ENCODE measurements around the gene KRT76.

Gene KRT76

GRCh38 chr12:52813203-52813819 is 36.2 kb upstream of the KRT76 start:
- no peak for DNase-seq

GRCh38 chr12:52812749-52813148 is 35.6 kb upstream of the KRT76 start:
- DNase-seq, result no peak

GRCh38 chr12:52812073-52812400 is 34.9 kb upstream of the KRT76 start:
- DNase-seq, result no peak

- DNase-seq, result no peak
Measured at GRCh38 chr12:52811191-52812072, 34.3 kb upstream of the KRT76 start.

- DNase-seq, result no peak
Measured at GRCh38 chr12:52810554-52810953, 33.4 kb upstream of the KRT76 start.

GRCh38 chr12:52809166-52809565 is 32.0 kb upstream of the KRT76 start:
- DNase-seq, result no peak

- no peak for DNase-seq
Measured at GRCh38 chr12:52808573-52809160, 31.5 kb upstream of the KRT76 start.

GRCh38 chr12:52807544-52808470 is 30.7 kb upstream of the KRT76 start:
- DNase-seq, result no peak

- no peak for DNase-seq
Measured at GRCh38 chr12:52806821-52807543, 29.8 kb upstream of the KRT76 start.

- DNase-seq, result no peak
Measured at GRCh38 chr12:52806169-52806811, 29.1 kb upstream of the KRT76 start.

- no peak for DNase-seq
Measured at GRCh38 chr12:52805739-52806138, 28.6 kb upstream of the KRT76 start.

- no peak for DNase-seq
Measured at GRCh38 chr12:52805000-52805399, 27.9 kb upstream of the KRT76 start.

GRCh38 chr12:52802442-52802841 is 25.3 kb upstream of the KRT76 start:
- no peak for DNase-seq

GRCh38 chr12:52801773-52802172 is 24.6 kb upstream of the KRT76 start:
- no peak for DNase-seq

- no peak for DNase-seq
Measured at GRCh38 chr12:52800259-52800917, 23.2 kb upstream of the KRT76 start.

- DNase-seq, result no peak
Measured at GRCh38 chr12:52799505-52800211, 22.5 kb upstream of the KRT76 start.

GRCh38 chr12:52798671-52799504 is 21.7 kb upstream of the KRT76 start:
- no peak for DNase-seq

GRCh38 chr12:52798003-52798670 is 21.0 kb upstream of the KRT76 start:
- DNase-seq, result no peak

- DNase-seq, result no peak
Measured at GRCh38 chr12:52797529-52797894, 20.4 kb upstream of the KRT76 start.

Data from CD4-positive, alpha-beta T cell treated with Interleukin-1 beta for 1 hour (primary cell).